ENCODE measurements around the gene SIX4. TPM values are rescaled to one million over a fixed set of nuclear protein-coding genes. Genes with fewer than 3 reads are reported as not detected.
A peak's percentile ranks its signal among the peaks of the same experiment; 100 is the strongest.

The SIX4 gene
- total RNA-seq, 1 donor, result 14.7 TPM

DNA sequence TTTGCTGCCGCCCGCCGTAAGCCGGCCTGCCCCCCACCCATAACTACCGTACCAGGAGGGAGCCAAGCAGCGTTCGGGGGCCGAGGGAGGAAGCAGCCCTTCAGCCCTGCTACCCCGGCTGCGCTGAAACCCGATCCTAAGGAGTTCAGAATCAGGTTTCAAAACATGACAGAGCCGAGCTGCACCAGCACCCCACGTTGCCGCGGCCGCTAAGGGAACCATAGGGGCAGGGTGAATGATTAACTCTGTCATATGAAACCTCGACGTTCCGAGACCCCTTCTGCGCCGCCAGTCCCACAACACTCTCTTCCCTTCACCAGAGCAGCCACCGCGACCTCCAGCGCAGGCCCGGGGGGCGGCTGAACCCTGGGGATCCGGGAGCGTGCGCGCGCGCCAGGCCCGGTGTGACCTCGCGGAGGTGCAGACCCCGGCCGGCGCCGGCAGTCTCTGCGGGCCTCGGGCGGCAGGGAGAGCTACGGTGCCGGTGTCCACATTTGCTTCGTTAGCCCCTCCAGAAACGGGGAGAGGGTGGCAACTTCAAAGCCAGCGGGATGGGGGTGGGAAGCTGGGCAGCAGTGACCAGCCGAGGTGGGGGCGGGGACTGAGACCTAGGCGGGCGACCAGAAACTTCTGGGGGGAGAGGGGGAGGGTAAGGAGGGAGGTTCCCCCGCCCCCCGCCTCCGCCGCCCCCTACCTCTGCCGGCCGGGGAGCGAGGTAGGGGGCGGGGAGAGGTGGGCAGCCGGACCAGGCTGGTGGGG lies 1.6 kb downstream of the SIX4 start:
- H3K4me3 ChIP-seq (ENCODE audit: low read depth, low read length), result peak overlapping the region; percentile 73
- TF ChIP-seq, protein P1, sequence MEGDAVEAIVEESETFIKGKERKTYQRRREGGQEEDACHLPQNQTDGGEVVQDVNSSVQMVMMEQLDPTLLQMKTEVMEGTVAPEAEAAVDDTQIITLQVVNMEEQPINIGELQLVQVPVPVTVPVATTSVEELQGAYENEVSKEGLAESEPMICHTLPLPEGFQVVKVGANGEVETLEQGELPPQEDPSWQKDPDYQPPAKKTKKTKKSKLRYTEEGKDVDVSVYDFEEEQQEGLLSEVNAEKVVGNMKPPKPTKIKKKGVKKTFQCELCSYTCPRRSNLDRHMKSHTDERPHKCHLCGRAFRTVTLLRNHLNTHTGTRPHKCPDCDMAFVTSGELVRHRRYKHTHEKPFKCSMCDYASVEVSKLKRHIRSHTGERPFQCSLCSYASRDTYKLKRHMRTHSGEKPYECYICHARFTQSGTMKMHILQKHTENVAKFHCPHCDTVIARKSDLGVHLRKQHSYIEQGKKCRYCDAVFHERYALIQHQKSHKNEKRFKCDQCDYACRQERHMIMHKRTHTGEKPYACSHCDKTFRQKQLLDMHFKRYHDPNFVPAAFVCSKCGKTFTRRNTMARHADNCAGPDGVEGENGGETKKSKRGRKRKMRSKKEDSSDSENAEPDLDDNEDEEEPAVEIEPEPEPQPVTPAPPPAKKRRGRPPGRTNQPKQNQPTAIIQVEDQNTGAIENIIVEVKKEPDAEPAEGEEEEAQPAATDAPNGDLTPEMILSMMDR (IDR thresholded peaks at IDR 0.05; ENCODE audit: insufficient read depth, low read depth, low read length), result no peak
- DNase-seq (ENCODE audit: low read depth), result peak; percentile 74

DNA sequence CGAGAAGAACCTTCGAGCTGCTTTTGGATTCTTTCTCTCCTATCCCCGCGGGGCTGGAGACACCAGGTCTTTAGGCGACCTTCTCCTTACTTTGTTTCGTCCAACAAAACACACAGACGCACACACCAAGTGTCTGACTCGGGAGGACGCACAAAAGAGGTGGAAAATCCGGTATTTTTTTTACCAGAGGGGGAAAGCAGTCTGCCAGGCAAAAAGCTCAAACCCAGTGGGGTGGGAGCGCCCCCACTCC lies 2.1 kb downstream of the SIX4 start:
- no peak for DNase-seq (ENCODE audit: low read depth)
- TF ChIP-seq, protein P1 (IDR thresholded peaks at IDR 0.05; ENCODE audit: insufficient read depth, low read depth, low read length), result no peak

DNA sequence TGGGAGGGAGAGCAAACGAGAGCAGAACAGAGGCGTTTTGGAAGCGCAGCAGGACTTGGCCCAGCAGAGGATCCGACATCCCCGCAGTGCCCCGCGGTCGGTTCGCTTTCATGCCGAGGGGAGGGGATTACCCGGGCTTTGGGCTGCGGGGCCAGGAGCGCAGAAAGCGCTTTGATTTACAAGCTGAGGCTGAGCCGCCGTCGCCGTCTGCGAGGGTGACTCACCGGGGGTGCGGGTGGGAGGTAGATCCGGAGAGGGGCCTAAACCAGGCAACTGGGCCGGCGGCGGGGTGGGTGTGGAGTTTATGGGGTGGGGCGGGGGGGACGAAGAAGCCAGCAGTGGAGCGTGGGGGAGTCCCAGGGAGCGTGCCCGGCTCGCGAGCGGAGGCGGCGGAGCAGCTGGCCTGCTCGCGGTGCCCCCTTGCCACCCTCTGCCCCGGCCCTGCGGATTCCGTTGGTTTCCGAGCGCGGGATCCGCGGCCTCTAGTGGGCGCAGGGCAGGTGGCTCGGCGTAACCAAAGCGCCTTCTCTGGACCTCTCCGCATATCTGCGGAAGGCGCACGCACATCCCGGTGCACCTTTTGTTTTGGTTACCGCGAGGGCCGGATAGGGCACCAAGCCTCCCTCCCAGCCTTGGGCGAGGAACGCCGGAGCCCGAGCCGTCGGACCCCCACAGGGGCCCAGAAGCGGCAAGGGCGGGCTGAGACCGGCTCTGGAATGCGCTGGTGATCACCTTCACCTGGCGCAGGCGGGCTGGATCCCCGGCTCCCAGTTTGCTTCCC lies 2.6 kb downstream of the SIX4 start:
- TF ChIP-seq, protein P1 (IDR thresholded peaks at IDR 0.05; ENCODE audit: insufficient read depth, low read depth, low read length), result peak; percentile 37
- peak; percentile 55 for DNase-seq (ENCODE audit: low read depth)
- peak overlapping the region; percentile 73 for H3K4me3 ChIP-seq (ENCODE audit: low read depth, low read length)

More for the DNA sequence above, 2.1 kb downstream of the SIX4 start:
- H3K4me3 ChIP-seq (ENCODE audit: low read depth, low read length), result peak overlapping the region; percentile 73

DNA sequence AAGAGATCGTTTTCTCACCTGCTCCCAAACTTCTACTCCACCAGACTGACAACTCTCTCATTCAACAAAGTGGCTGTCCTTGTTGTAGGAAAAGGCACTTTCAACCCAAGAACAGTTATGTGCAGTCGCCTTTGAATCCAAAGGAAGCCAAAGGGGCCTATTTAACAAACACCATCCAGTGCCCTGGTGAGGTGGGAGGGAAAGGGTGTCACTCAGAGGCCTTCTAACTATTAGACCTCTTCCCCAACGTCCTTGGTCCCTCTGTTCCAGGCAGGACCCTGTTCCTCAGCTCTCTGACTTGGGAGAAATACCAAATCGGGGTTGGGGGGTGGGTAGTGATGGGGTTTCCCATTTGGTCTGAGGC lies 3.2 kb downstream of the SIX4 start:
- DNase-seq (ENCODE audit: low read depth), result no peak
- TF ChIP-seq, protein P1 (IDR thresholded peaks at IDR 0.05; ENCODE audit: insufficient read depth, low read depth, low read length), result no peak

DNA sequence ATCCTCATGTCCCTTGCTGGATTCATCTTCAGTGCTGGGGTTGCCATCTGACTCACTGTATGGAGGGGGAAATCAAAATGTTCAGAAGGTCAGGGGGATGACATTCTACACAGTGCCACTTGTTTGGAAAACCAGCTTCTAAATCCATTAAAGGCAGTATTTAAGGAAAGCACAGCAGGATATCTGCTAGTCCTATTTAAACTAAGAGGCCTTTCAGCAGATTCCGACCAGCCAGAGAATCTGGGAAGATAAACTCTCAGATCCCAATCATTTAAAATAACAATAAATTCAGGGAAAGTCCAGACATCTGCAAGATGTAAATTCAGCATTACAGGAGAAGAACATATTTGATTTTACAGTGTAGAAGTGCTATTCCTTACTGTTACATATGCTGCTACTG lies 3.8 kb downstream of the SIX4 start:
- DNase-seq (ENCODE audit: low read depth), result no peak
- H3K4me3 ChIP-seq (ENCODE audit: low read depth, low read length), result no peak overlapping the region
- TF ChIP-seq, protein P1 (IDR thresholded peaks at IDR 0.05; ENCODE audit: insufficient read depth, low read depth, low read length), result no peak

More for the DNA sequence above, 3.2 kb downstream of the SIX4 start:
- H3K4me3 ChIP-seq (ENCODE audit: low read depth, low read length), result peak overlapping the region; percentile 73

DNA sequence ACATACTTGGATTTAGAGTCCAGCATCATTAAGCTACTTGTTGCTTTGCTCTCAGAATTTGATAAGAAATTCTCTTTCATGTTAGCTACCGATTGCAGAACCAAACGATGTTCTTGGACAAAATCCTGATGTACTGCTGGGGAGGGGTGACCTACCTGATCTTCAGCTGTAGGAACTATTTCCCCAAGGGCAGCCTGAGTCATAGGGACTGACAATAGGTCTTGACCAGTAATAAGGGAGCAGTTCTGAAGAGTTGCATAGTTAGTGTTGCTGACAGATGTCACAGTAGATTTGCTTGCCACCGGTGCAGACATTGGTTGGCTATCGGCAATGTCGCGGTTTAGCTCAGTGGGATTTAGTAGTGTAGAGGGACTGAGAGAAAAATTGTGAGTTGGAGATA lies 10.6 kb downstream of the SIX4 start:
- no peak overlapping the region for H3K4me3 ChIP-seq (ENCODE audit: low read depth, low read length)
- no peak for DNase-seq (ENCODE audit: low read depth)
- TF ChIP-seq, protein P1 (IDR thresholded peaks at IDR 0.05; ENCODE audit: insufficient read depth, low read depth, low read length), result no peak

Data from fibroblast of villous mesenchyme (primary cell).